HG02571 (cell line): Measurements from ENCODE around the gene DNAL4.

Source experiments
- ATAC-seq: cut with Tn5 transposase; IDR thresholded peaks from one replicate; pipeline ENCODE4 v1.9.1; 2021; ENCODE audit warnings: mild to moderate bottlenecking, moderate library complexity; ENCODE audit not compliant: unreplicated experiment

DNAL4 gene

DNA sequence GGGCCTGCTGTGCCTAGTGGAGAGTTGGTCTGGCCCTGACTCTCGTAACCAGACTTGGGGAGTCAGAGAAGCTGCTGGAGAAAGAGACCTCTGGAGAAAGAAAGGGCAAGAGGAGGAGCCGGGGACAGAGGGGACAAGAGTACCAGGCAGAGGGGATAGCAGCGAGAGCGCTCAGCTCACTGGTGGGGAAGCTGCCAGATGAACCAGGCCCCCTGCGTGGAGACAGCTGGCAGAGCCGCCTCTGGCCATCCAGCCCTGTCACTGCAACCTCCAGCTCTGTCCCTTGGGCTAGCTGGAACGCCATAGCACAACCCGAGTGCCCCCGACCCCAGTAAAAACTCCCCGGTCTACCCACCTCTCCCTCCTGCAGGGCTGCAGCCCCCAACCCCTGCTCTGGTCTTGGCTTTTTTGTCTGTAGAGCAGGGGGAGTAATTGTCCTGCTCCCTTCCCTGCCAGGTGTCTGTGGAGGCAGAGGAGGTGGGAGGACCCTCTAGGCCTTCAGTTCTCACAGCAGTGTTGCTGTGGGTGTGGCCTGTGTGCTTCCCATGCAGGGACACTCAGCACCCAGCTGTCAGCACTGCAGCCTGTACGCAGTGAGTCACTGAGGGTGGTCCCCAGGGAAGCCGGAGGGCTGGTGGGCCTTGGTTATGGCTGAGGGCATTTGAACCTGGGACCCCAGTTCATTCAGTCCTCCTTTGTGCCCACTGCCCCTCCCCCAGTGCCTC is 33.3 kb downstream of the DNAL4 start:
- ATAC-seq: no peak

GRCh38 chr22:38759005-38759404 is 34.9 kb downstream of the DNAL4 start:
- ATAC-seq: no peak

DNA sequence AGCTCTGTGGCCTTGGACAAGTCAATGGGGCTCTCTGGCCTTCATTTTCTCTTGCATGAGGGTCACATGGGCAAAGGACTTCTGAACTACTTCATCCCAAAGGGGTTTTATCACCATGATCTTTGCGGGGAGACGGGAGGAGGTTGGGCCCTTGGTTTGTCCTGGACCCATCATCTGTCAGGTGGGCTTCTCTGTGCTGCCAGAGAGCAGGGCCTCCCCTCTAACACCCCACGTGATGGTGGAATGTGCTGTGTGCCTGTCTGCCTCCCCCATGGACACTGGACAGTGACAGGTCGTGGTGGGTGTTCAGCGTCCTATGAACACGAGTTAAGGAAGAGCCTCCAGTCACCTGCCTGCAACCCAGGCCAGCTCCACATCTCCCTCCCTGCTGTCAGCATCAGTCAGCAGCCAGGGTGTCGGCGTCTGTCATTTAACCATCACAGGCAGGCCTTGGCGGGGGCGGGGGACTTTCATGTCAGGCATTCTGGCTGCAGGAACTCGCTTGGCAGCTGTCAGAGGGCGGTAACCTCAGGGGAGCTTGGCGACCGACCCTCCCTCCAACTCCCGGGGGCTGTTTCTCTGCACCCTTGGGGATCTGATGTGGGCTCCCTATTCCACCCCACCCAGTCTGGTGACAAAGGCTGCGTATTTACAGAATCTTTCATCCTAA is 35.5 kb downstream of the DNAL4 start:
- no peak for ATAC-seq

- no peak for ATAC-seq
Observed at GRCh38 chr22:38757464-38757757, 36.5 kb downstream of the DNAL4 start.

DNA sequence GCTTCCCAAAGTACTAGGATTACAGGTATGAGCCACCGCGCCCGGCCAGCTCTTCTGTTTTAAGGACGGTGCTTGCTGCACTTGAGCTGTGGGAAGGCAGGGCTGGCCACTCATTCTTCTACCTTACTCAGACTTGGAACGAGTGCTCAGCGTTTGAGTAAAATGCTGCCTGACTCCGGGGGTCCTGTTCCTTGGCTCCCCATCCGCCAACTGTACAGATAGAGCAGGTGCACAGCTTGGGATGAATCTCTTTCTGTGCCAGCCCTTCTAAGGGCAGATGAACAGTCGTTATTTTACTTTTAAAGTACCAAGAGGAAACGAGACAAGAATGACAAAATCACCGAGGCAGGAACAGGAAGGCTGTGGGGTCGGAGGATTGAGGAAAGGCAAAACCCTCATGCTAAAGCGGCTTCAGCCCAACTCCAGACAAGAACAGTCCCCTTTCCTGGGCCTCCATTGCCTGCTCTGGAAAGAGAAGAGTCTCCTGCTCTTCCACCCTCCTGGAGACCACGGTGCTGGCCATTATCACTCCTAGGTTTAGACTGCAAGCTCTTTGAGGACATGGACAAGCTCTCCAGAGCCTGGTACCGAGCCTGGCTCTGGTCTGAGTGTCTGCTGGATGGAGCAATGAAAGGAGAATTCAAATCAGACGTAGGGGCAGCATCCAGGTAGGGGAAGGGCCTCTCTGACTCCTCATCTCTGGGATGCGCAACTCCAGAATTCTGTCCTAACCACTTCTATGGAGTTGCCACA is 37.1 kb downstream of the DNAL4 start:
- no peak for ATAC-seq

- ATAC-seq: peak; percentile 65
Observed at GRCh38 chr22:38755911-38756532, 37.9 kb downstream of the DNAL4 start, which contains the start of gene SUN2. SUN2 (minus strand) TSS chr22:38755998; CDS start chr22:38752628, 3,370 bp downstream.

DNA sequence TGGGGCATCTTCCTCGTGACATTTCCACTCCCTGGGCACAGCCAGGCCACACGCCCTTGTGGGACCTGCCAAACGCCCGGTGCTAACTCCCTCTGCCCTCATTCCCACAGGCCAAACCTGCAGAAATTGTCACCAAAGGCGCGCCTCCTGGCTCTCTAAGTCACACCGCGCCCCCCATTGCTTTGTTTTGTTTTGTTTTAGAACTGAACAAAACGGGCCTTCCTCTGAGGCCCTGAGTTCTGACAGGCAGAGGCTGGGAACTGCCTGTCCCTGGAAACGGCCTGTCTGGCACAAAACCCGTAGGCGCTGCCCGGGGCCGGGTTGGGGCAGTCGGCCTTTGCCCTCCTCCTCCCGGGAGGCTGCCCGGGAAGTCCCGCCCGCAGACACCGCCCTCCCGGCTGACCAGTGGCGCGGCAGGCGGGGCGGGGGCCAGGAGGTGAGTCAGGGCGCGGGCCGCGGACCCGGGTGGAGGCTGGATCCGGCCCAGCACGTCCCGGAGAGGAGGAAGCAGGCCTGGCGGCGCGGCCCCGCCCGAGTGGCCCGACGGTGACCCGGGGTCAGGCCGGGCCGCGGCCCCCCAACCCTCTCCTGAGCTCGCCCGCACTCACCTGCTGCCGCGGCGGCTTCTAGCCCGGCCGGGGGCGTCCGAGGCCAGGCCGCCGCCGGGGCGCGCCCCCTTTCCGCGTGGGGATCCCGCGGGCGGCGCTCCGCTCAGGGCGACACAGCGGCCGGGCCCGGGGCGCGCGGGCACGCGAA is 38.6 kb downstream of the DNAL4 start:
- peak; percentile 46 for ATAC-seq

- ATAC-seq: no peak
Observed at GRCh38 chr22:38754751-38755154, 39.2 kb downstream of the DNAL4 start.

DNA sequence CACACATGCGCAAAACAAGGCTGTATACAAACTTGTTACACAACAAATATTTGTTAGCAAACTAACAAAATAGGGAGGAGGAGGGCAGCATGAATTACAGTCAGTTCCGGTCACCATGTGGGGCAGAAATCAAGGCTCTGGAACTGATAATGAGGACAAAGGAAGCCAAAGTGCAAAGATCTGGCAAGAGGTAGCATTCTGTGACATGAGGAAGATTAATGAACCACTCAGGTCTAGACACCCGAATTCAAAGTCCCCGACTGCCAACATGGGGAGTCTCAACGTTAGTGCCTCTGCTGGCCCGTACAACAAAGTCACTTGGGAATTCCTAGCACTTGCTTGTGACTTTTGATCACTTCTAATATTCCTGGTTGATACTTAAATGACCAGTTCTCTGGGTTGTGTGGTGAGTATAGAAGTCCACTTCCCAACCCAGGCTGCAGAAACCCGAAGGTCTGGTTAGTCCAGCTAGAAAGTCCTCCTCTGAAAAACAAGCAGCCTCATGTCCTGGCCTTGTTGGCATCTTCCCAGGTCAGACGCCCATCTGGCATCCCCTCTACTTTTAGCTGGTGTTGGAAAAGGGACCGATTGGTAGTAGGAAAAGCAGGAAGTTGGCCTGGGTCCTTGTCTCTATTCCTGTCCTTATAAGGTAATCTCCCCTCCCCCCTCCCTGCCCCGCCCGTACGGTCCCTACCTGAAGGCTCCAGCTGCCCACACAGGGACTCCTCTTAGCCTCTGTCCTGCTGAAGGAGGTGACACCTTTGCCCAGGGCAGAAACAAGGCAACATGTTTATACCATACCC is 39.8 kb downstream of the DNAL4 start:
- no peak for ATAC-seq

- ATAC-seq: no peak
Observed at GRCh38 chr22:38751422-38752346, 42.3 kb downstream of the DNAL4 start.

DNA sequence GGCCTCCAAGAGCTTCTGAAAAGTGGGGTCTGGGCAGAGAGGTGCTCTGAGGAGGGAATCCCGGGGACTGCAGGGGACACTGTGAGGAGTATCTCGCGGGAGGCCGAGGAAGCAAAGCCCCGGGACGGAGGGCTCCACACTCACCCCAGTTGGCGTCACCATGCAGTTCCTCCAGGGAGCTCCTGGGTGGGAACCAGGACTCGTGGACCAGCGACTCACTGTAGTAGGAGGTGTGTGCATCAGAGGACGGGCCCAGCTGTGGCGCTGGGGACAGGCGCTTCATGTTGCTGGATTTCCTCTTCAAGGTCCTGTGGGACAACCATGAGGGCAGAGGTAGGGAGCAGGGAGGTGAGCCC is 42.9 kb downstream of the DNAL4 start:
- ATAC-seq: no peak

GRCh38 chr22:38750638-38751037 is 43.3 kb downstream of the DNAL4 start:
- no peak for ATAC-seq

DNA sequence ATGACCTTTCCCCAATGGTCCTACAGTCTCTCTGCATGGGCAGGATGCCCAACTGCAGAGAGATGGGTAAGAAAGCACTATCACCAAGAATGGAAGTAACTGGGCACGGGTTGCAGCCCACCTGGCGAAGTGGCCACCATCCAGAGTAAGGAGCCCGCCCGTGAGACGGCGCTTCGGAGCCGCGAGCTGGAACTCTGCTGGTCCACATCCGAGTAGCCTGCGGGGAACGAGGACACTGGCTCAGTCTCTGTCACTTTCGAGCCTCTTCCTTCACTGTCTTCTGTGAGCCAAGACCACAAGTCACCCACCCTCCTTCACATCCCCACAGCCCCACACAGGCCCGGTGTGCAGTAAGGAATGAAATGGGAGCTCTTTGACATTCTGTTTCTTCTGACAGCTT is 43.8 kb downstream of the DNAL4 start:
- ATAC-seq: no peak

- no peak for ATAC-seq
Observed at GRCh38 chr22:38748487-38749136, 45.3 kb downstream of the DNAL4 start.

DNA sequence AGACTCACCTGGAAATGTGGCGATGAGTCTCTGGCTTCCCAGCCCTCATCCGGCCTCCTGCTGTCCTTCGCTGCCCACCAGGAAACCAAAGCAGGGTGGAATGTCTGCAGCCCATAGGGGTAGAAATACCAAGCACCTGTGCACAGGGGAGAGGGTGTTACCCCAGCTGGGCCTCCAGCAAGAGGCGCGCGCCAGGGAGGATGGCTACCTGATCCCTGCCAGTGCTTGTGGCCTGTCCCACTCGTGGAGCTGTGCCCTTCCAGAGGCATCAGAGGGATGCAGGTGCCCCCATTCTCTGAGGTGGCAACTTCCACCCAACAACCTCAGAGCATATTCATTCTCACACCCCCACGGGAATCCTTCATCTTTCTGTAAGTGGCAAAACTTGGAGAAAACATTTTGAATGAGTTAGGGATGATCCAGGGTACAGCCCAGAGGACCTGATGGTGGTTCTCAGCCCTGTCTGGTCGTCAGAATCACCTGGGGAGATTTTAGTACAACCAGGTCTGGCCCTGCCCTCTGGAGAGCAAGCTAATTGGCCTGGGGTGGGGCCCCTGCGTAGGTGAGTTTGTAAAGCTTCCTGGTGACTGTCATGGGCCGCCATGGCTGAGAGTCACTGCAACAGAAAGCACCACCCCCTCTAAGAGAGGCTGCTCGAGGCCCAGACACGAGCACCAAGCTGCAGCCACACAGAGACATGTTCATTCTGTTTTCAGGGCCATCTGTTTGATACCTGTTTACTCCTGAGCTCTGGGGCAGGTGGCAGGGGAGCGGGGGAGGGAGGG is 48.1 kb downstream of the DNAL4 start:
- no peak for ATAC-seq

DNA sequence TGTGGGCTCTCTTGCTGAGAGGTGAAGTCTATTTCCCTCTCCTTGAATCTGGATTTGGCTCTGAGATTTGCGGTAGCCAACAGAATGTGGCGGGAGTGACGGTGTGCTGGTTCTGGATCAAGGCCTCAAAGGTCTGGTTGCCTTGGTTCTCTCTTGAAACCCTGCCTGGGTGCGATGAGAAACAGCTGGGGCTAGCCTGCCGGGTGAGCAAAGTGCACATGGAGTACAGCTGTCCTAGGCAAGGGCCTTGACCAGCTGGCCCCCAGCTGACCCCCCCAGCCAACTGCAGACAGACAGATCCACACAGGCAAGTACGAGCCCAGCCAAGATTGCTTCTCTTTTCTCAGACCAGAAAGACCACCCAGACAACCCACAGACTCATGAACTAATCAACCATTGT is 49.0 kb downstream of the DNAL4 start:
- no peak for ATAC-seq

GRCh38 chr22:38742176-38742942 is 51.6 kb downstream of the DNAL4 start:
- ATAC-seq: no peak
